CMK (cell line): ENCODE measurements around the gene CLIP4.
"Not testable (repeated sequence)": the region's sequence is repeated elsewhere in the genome, so short reads cannot be mapped to it uniquely, and the experiment has no call there.

Experiments
- DNase-seq: peaks from one replicate; pipeline ENCODE4 v3.0.0-alpha.2; 2010; ENCODE audit warnings: low read depth

CLIP4 gene

DNA sequence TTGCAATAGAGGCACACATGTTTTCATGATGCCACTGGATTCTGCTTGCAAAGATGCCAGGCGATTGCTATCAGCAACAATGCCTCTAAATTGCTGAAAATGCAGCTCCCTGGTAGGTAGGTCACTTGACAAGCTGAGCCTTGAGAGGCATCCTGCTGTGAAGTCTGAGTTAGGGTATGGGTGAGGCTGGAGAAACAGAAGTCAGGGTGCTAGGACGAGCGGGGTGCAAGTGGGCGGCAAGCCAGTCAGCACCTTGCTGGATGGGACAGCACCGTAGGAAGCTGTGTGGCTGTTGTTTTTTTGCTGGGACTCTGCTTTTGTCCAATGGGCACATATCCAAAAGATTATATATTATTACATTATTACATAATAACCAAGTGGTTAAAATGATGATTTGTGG, 10.5 kb upstream of the CLIP4 start:
- DNase-seq: no peak

GRCh38 chr2:29105375-29105774, 9.8 kb upstream of the CLIP4 start:
- no peak for DNase-seq

GRCh38 chr2:29106256-29106655, 9.0 kb upstream of the CLIP4 start:
- no peak for DNase-seq

- DNase-seq: no peak
These were observed 8.2 kb upstream of the CLIP4 start for GRCh38 chr2:29106980-29107388.

DNA sequence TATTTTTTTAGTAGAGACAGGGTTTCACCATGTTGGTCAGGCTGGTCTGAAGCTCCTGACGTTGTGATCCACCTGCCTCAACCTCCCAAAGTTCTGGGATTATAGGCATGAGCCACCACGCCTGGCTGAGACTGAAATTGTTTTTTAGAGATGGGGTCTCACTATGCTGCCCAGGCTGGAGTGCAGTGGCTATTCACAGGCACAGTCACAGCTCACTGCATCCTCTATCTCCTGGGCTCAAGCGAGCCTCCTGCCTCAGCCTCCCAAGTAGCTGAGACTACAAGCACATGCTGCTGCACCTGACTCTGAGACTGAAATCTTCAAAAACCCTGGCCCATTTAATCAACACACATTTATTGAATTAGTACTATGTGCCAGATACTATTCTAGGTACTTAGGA, 7.7 kb upstream of the CLIP4 start:
- not testable (repeated sequence) for DNase-seq

DNA sequence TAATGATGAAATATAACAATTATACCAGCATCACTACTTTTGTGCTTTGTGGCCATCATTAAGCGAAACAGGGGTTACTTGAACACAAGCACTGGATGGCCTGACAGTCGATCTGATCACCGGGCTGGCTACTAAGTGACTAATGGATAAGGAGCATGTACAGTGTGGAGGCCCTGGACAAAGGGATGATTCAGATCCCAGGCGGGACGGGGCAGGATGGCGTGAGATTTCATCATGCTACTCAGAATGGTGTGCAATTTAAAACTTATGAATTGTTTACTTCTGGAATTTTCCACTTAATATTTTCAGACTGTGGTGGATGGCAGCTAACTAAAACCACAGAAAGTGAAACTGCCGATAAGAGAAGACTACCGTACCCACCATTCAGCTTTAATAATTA, 7.0 kb upstream of the CLIP4 start:
- no peak for DNase-seq

DNA sequence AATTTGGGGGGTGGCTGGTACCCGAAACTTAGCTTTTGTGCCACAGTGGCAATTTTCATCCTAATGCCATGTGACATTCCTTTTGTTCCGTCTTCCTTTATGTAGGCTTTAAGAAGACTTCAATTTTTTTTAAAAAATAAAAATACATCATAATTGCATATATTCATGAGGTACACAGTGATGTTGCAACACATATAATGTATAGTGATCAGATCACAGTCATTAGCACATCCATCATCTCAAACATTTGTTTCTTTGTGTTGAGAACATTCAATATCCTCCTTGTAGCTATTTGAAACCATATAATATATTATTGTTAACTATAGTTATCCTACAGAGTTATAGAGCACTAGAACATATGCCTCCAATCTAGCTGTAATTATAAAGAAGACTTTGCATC, 6.0 kb upstream of the CLIP4 start:
- no peak for DNase-seq

GRCh38 chr2:29110916-29111535, 4.2 kb upstream of the CLIP4 start:
- no peak for DNase-seq

- DNase-seq: no peak
These were observed 2.8 kb upstream of the CLIP4 start for GRCh38 chr2:29112379-29112778.

DNA sequence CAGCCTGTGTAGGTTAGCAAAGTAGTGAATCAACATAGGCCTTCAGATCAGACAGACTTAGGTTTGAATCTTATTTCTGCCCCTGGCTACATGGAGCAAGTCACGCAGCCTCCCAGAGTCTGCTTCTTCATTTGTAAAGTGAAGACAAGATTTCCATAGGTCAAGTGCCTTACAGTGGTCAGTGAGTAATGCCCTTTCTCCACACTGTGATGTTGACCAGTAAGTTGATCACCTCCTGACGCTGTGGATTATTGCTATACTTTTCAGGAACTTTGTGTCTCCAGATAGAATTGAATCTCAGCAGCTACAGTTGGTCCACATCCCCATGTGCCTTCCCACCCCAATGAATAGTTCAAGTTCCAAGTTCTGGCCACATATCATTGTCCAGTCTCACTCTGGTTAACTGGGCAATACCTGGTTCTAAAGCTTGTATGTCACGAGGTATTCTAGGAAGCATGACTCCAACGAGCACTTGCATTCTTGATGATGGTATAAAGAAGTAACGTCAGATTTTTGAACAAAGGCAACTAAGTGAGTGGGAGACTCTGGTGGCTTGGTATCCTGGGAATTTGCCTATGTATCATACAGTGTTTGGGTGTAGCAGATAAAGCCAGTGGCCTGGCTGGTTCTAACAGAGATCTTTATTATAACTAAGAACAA, 2.1 kb upstream of the CLIP4 start:
- DNase-seq: no peak

- DNase-seq: no peak
These were observed 1.3 kb upstream of the CLIP4 start for GRCh38 chr2:29113891-29114321.

DNA sequence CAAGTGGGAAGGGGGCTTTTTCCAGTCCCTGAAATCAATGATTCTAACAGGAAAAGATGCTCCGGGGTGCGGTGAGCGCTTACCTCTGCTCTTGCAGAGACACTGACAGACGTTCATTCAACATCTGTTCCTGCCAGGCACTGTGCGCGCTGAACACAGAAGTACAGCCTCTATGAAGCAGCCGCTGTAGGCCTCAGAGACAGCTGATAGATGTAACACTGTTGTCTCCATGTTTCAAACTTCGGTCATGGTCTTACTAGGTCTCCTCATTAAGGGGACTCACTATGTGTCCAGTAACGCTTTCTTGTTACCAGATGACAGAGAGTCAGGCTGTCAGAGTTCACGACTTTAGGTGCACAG, 649 bp upstream of the CLIP4 start:
- no peak for DNase-seq

DNA sequence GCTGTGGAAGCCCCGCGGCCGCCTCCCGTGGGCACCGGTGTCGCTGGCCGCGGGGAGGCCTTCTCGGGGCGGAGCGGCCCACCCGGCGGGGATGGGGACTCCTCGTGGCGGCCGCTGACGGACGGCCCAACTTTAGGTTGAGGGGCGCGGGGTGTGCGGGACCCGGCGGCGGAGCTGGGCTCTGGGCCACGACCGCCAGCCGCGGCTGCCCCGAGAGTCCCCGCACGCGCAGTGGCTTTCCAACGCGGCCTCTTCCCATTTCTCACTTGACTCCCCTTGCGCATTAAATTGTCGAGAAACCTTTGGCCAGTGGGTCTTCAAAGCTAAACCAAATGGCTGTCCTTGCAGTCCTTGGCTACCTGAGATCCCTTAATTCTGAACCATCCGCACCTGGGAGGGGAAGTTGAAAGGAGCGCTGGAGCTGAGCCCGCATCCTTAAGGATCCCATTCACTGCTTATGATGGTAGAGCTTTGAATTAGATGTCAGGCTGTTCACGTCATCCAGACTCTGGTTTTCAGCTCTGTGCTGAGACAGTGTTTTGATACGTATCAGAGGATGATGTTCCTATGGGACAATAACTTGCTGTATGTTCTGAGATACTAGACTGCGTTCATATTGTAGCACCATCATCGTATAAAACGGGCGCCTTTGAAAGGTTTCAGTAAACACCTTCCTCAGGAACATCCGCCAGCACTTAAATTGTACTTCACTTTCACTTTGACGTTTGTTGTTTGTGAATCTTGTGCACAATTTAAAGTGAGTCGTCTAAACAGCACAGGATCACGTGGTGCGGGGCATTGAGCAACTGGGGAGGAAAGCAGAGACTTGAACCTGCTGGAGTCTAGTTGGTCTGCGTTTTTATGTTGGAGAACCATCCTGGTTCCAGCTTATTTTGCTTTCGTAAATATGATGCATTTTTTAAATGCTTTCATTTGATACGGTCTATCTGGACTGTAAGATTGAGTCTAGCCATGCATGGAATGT, 874 bp downstream of the CLIP4 start:
- no peak for DNase-seq

GRCh38 chr2:29117636-29118303, 2.6 kb downstream of the CLIP4 start:
- DNase-seq: no peak

DNA sequence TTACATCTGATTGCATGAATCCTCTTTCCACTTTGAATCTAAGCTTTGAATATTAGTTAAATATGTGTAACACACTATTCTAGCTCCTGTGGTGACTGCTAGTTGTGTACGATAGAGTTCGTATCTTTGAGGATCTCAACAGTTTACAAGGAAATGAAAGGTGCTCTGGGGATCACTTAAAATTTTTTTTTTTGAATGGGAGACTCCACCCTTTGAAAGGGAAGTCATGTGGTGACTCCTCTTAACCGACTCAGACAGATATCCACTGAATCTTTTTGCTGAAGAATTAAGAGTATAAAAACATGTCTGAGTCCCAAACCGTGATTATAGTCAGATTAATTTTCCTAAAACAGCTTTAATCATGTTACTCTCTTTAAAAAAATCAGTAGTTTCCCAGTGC, 4.0 kb downstream of the CLIP4 start:
- DNase-seq: no peak

DNA sequence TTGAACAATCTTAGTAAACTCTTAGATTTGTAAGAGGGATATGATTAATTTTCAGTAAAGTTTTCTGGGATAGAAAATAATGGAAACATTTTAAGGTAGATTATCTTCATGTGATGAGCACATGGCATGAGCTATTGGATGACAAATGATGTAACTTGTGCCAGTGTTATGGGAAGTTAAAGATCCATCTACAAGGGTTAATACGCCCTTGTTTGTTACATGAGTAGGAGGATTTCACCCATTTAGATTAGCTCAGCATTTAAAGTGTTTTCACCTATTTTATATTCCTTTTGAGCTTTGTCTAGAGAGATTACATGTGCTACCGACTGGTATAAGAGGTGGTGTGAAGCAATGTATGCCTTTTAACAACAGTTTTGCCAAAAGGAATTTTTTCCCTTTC, 5.6 kb downstream of the CLIP4 start:
- DNase-seq: no peak

DNA sequence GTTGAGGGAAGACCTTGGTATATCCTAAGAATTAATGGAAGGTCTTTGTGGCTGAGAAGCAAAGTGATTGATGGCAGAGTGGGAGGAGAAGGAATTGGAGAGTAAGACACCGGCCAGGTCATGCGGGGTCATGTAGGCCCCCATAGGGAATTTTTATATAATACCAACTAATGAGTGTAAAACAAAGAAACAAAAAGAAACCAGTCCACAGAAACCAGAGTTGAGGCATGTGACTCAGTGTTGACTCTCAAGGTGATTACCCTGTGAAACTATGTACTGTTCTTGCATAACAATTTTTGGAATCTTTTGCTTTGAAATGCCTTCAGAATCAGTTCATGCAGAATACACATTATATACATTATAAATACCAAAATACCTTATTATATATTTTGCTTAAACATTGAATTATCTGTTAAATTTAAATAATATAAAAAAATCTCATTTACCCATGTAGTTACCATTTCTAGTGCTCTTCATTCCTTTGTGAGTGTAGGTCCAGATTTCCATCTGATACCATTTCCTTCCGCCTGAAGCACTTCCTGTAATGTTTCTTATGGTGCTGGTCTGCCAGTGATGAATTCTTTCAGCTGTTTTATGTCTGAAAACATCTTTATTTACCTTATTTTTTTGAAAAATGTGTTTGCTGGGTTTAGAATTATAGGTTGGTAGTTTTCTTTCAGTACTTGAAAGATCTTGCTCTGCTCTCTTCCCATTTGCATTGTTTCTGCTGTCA, 8.6 kb downstream of the CLIP4 start:
- no peak for DNase-seq

DNA sequence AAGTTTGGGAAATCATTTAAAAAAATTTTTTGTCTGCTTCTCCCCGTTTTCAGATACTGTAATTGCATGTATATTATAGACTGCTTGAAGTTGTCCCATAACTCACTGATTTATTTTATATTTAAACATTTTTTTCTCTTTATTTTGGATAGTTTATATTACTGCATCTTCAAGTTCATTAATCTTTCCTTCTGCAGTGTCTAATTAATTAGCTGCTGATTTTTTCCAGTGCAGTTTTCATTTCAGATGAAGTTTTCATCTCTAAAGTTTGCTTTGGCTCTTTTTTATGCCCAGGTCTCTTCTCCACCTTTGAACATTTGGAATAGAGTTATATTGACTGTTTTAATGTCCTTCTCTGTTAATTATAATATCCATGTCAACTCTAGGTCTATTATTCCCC, 9.3 kb downstream of the CLIP4 start:
- no peak for DNase-seq

DNA sequence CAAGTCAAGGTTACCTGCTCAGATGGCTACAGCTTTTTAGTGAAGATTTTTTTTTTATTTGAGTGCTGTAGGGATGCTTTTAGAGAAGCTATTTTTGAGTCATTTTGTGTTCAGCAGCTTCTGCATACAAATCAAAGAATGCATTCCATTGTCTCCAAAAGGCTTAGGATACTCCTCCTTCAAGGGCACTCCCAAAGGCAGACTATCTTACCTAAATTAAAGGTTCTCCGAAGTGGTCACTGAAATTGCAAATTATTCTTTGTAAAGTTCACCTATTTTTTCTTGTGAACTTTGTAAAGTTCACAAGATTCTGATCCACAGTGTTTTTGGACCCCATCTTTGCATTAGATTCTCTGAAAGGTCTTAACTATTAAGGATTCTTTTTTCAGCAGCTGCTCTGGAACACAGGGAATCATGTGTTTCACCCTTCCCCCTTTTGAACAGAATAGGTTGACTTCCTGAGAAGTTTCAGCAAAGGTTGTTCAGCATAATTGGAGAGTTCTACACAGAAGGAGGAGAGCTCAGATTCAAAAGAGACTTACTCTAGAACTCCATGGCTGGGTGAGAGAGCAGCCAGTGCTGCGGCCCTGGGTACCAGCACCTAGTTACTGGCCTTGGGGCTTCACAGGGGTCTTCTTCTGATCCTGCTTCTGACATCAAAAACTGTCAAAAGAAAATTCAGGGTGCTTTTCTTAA, 14.5 kb downstream of the CLIP4 start:
- no peak for DNase-seq

DNA sequence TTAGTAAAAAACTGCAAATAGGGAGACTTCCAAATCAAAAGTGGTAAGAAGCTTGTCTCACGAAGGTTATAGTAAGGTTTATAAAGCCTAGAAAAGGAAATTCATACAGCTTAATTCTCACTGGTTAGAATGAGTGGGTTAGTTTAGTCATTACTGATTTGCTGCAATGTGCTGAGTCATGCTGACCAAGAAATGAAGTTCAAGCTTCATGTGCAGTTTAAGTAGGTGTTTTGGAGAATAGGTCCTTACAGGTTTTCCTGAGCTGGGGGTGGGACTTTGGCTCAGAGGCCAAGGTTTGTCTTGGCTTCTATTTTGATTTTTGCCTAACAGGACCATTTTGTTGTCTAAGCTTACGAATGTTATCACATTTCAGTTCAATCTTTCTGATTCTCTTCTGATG, 15.1 kb downstream of the CLIP4 start:
- DNase-seq: no peak

DNA sequence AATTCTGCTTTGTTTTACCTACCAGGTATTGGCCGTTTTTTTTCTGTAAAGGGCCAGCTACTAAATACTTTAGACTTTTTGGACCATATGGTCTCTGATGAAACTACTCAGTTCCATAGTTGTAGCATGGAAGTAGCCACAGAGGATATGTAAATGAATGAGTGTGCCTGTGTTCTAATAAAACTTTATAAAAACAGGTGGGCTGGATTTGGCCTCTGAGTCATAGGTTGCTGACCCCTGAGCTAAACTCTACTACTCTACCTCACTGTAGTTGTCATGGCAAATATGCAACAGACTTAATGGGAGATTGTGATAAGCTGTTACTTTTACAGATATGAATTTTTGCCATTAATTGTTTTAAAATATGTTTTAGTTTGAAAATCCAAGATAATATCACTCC, 19.7 kb downstream of the CLIP4 start:
- no peak for DNase-seq
